Chondrocyte (in vitro differentiated cells): Measurements from ENCODE around the gene SCML1. TPM values are rescaled to one million over a fixed set of nuclear protein-coding genes. Genes with fewer than 3 reads are reported as not detected.

ENCODE experiments used
- DNase-seq: peaks from one replicate; pipeline ENCODE4 v3.0.0; 2021; ENCODE audit warnings: mixed read lengths, low spot score
- H3K27ac Mint-ChIP-seq: one replicate; pipeline ENCODE4 v1.8.0; 2021; ENCODE audit warnings: mild to moderate bottlenecking, moderate library complexity, mixed read lengths; ENCODE audit not compliant: unreplicated experiment
- H3K27me3 Mint-ChIP-seq: 2 replicates; pipeline ENCODE4 v1.8.0; 2021; ENCODE audit warnings: low read depth, mixed read lengths
- H3K36me3 Mint-ChIP-seq: 2 replicates; pipeline ENCODE4 v1.8.0; 2021; ENCODE audit warnings: low read depth, mixed read lengths
- H3K4me1 Mint-ChIP-seq: 2 replicates; pipeline ENCODE4 v1.8.0; 2021; ENCODE audit warnings: low read depth, mild to moderate bottlenecking, mixed read lengths
- H3K4me3 Mint-ChIP-seq: one replicate; pipeline ENCODE4 v1.8.0; 2021; ENCODE audit warnings: mild to moderate bottlenecking, moderate library complexity, mixed read lengths; ENCODE audit not compliant: unreplicated experiment
- H3K9me3 Mint-ChIP-seq: 2 replicates; pipeline ENCODE4 v1.8.0; 2021; ENCODE audit warnings: low read depth, mixed read lengths
- total RNA-seq: library from RNA; stranded (reverse); gene quantifications from 3 replicates; pipeline ENCODE4 v1.2.1, GENCODE V29; 2021
- TF ChIP-seq, protein P1 (sequence below): fragments of 200-600 bp; sonication (generic); IDR thresholded peaks from 2 replicates; pipeline ENCODE4 v1.5.0; 2021; ENCODE audit warnings: antibody characterized with exemption, mild to moderate bottlenecking, moderate library complexity

SCML1 gene
- total RNA-seq, 1 donor from 2014 or later = 9.4 TPM

DNA sequence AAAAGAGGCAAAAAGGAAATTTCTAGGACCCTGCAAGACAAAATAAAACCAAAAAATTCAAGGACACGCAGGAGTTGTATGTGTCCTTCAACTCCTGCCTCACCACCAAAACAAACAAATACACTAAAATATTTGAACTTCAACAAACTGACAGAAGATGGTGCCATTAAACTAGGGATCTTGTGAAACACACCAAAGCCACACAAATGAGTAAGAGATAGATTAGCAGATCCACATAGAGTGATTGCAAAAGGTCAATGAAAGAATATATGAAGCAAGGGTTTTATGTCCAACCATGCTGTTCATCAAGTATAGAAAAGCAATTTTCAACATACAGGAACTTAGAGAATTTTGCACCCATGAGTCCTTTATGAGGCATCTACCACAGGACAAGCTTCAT, 40.1 kb upstream of the SCML1 start:
- DNase-seq = no peak
- Mint-ChIP-seq H3K27ac (no peak overlapping the region), H3K4me1 (no peaks in the 10 kb centered on the region), H3K9me3 (no peaks in the 10 kb centered on the region), H3K36me3 (peaks cover 15% of the 10 kb centered on the region), H3K4me3 (no peak overlapping the region), H3K27me3 (no peaks in the 10 kb centered on the region)
- TF ChIP-seq, protein P1, sequence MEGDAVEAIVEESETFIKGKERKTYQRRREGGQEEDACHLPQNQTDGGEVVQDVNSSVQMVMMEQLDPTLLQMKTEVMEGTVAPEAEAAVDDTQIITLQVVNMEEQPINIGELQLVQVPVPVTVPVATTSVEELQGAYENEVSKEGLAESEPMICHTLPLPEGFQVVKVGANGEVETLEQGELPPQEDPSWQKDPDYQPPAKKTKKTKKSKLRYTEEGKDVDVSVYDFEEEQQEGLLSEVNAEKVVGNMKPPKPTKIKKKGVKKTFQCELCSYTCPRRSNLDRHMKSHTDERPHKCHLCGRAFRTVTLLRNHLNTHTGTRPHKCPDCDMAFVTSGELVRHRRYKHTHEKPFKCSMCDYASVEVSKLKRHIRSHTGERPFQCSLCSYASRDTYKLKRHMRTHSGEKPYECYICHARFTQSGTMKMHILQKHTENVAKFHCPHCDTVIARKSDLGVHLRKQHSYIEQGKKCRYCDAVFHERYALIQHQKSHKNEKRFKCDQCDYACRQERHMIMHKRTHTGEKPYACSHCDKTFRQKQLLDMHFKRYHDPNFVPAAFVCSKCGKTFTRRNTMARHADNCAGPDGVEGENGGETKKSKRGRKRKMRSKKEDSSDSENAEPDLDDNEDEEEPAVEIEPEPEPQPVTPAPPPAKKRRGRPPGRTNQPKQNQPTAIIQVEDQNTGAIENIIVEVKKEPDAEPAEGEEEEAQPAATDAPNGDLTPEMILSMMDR = peak; percentile 56

- Mint-ChIP-seq H3K4me1 (no peaks in the 10 kb centered on the region), H3K27me3 (no peaks in the 10 kb centered on the region), H3K27ac (no peak overlapping the region), H3K4me3 (no peak overlapping the region), H3K36me3 (peaks cover 16% of the 10 kb centered on the region), H3K9me3 (no peaks in the 10 kb centered on the region)
- no peak for DNase-seq
- TF ChIP-seq, protein P1 = no peak
Measured at GRCh38 chrX:17700976-17701375, 36.3 kb upstream of the SCML1 start.

DNA sequence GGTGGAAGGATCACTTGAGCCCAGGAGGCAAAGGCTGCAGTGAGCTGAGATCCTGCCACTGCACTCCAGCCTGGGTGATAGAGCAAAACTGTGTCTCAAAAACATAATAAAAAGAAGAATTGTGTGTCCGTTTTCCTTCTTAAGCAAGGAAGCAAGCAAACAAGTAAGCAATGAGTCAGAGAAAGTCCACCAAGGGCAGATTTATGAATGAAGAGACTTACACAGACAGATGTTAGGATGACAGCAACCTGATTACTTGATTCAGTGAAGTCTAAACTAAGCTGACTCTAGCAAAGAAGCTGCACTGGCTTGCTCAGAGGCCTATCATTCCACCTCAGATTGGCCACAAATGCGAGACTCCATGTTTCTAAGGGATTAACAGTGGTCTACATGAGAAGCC, 34.1 kb upstream of the SCML1 start:
- no peak for DNase-seq
- no peaks in the 10 kb centered on the region for H3K27me3 Mint-ChIP-seq
- peaks cover 14% of the 10 kb centered on the region for H3K36me3 Mint-ChIP-seq
- no peaks in the 10 kb centered on the region for H3K9me3 Mint-ChIP-seq
- TF ChIP-seq, protein P1 = no peak
- H3K4me3 Mint-ChIP-seq = no peak overlapping the region
- H3K4me1 Mint-ChIP-seq = peaks cover 4% of the 10 kb centered on the region
- H3K27ac Mint-ChIP-seq = no peak overlapping the region

DNA sequence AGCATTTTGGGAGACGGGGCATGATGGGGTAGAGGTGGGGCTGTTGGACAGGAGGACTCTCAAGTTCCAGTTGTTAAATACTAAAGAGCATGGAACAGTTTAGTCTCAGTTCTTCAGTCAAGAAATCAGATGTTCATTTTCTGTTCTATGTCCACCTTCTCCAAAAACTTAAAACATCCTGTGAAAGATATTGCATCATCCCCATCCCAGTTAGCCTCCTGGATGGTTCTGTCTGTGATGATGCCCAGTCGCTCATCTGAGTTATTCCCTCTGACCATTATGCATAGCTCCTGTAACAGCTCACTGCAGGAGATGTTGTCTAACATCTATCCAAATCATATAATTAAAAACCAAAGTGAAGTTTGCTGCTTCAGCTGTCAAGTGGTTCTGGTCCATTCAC, 32.1 kb upstream of the SCML1 start:
- Mint-ChIP-seq H3K4me1 (peaks cover 4% of the 10 kb centered on the region), H3K27ac (no peak overlapping the region), H3K4me3 (no peak overlapping the region), H3K9me3 (no peaks in the 10 kb centered on the region), H3K27me3 (no peaks in the 10 kb centered on the region), H3K36me3 (peaks cover 11% of the 10 kb centered on the region)
- no peak for DNase-seq
- TF ChIP-seq, protein P1 = no peak

DNA sequence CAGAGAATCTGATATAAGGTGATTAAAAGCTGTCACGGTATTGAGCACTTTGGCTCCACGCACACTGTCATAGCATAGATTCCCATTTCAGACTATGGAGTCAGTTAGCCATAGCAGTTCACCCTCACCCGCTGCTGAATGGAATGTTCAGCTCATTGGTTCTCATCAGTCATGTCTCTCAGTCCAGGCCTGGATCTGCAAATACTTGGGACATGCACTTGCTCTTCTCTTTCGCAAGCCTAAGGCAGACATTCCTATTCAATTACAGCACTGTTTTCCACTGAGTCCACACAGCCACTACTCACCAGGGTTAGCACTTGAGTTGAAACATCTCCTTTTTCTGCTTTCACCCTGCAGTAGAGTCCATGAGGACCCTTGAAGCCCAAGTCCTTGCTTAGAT, 30.6 kb upstream of the SCML1 start:
- no peaks in the 10 kb centered on the region for H3K9me3 Mint-ChIP-seq
- no peak for DNase-seq
- no peak overlapping the region for H3K4me3 Mint-ChIP-seq
- peaks cover 9% of the 10 kb centered on the region for H3K36me3 Mint-ChIP-seq
- H3K4me1 Mint-ChIP-seq = peaks cover 4% of the 10 kb centered on the region
- no peaks in the 10 kb centered on the region for H3K27me3 Mint-ChIP-seq
- no peak overlapping the region for H3K27ac Mint-ChIP-seq
- TF ChIP-seq, protein P1 = no peak
